ENCODE data around the gene TRAF7. TPM values are rescaled to one million over a fixed set of nuclear protein-coding genes. Genes with fewer than 3 reads are reported as not detected.
"Not testable (repeated sequence)": the region's sequence is repeated elsewhere in the genome, so short reads cannot be mapped to it uniquely, and the experiment has no call there.

Gene TRAF7
- total RNA-seq, 1 donor from 2014 or later: 66.1 TPM

DNA sequence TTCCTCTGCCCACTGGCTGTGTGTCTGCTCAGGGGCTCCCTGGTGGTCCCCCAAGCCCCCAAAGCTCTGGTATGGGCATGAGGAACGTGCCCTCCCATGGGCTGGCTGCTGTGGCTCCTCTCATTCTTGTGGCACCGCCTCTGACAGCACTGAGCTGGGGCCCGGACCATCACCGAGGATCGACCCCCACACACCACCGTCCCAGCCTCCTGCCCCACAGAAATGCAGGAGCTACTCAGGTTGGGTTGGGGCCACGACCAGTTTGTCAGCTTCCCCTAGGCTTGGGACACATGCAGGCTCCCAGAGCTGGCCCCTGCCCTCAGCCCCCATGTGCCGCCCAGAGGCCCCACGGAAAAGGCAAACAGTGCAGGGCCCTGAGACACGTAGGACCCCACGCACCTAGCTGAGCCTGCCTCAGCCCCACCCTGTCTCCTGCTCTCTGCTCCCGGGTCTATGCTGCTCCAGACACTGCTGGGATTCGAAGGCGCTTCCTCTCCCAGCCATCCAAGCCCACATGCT lies 44.1 kb downstream of the TRAF7 start:
- DNase-seq (ENCODE audit: low read depth): no peak

DNA sequence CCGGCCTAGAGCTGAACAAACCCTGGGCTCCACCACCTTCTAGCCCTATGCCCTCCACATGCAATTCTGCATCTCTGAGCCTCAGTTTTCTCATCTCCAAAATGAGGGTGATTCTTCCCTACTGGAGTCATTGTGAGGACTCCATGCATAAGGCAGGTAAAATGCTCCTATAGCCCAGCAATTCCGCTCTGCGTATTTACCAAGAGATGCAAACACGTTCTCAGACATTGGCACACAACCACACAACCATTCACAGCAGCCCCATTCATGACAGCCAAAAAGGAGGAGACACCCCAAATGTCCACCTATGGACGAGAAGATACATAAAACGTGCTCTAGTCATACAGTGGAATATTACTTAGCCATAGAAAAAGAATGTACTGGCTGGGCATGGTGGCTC lies 44.7 kb downstream of the TRAF7 start:
- no peak for DNase-seq (ENCODE audit: low read depth)

- DNase-seq (ENCODE audit: low read depth): not testable (repeated sequence)
These were observed 47.6 kb downstream of the TRAF7 start for GRCh38 chr16:2203119-2203688.

GRCh38 chr16:2204416-2205103 lies 49.0 kb downstream of the TRAF7 start:
- no peak for DNase-seq (ENCODE audit: low read depth)

DNA sequence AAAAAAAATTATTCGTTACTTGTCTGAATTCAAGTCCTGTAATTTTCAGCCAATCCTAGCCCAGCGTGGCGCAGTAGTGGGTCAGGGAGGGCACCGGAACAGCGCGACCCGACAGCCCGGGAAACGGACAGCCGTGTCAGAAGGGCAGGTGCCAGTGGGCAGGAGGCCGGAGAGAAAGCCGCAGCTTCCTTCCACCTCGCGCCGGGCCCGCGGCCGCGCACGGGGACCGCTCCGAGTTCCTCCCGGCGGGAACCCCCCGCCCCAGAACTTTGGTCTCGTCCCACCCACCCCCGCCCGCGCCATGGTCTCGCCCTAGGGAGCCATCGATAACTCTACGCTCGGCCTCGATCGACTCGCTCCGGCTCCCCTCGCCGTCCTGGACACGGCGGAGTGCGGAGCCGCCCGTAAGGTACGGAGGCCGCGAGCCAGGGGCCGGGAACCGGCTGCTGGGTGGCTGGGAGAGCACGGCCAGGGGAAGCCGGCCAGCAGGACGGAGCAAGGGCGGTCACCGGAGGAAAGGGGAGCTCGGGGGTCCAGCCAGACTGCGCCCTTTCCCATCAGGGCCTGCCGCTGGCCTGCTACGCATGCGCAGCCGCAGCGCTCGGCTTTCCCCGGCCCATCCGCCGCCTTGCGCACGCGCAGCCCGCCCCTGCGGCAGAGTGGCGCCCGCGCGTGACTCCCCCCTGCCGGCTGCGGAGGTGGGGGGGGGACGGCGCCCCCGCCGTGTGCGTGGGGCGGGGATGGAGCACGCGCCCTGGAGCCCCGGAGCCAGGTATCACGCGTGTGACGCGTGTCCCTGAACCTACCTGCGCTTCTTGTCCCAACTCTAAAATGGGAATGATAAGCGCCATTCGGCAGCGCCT lies 49.8 kb downstream of the TRAF7 start, which contains the start of gene MLST8:
MLST8 (plus strand) TSS at position 351 of the 863 bp plus-strand sequence. CDS start 632 bp downstream, outside the sequence.
- DNase-seq (ENCODE audit: low read depth): peak; percentile 42

DNA sequence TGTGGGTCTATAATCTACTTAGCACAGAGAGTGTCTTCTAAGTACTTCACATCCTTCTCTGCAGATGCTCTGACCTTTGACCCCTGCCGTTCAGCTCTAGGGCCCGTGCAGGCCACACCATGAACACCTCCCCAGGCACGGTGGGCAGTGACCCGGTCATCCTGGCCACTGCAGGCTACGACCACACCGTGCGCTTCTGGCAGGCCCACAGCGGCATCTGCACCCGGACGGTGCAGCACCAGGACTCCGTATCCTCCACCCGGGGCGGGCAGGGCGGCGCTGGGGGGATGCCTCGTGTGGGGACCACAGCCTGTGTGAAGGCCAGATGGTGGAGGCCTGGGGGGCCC lies 50.4 kb downstream of the TRAF7 start:
- peak; percentile 14 for DNase-seq (ENCODE audit: low read depth)

DNA sequence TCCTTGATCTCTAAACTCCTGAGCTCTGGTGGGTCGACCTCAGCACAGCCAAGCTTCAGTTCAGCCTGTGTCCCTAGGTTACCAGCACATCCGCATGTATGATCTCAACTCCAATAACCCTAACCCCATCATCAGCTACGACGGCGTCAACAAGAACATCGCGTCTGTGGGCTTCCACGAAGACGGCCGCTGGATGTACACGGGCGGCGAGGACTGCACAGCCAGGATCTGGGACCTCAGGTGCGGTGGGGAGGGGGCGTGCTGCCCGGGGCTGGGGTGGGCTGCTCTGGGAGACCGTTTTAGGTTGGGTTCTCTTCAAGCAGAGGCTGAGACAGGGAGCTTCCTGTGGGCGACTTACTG lies 50.8 kb downstream of the TRAF7 start:
- DNase-seq (ENCODE audit: low read depth): no peak

DNA sequence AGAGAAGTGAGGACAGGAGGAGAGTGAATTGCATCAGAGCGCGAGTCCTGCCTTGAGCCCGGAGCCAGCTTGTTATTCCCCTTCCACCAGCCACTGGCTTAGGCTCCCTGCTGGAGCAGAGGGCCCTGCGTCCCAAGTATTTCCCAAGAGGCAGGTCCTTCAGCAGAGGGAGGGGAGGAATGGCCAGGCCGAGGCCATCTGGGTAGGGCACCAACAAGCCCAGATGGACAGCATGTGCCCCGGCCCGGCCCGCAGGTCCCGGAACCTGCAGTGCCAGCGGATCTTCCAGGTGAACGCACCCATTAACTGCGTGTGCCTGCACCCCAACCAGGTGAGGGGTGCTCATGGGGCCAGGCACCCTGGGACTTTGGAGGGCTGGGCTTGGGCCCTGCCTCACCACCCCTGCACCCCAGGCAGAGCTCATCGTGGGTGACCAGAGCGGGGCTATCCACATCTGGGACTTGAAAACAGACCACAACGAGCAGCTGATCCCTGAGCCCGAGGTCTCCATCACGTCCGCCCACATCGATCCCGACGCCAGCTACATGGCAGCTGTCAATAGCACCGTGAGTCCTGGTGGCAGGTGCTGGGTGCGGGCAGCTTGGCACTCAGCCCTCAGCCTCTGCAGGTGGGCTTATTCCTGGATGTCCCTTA lies 51.3 kb downstream of the TRAF7 start:
- DNase-seq (ENCODE audit: low read depth): no peak

DNA sequence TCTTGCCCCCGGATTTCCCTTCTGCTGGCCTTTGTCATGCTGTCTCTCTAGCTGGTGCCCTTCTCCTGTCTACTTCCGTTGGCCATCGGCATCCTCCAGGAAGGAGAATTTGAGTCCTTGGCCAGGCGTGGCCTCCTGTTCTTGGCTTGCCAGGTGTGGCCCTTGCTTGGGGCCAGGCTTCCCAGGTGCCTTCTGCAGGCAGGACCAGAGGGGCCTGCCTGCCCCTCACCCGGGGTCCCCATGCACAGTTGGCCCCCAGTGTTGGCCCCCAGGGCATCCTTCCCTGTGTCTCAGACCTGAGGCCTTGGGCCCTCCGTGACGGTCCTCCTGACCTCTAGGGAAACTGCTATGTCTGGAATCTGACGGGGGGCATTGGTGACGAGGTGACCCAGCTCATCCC lies 52.3 kb downstream of the TRAF7 start:
- DNase-seq (ENCODE audit: low read depth): no peak

- no peak for DNase-seq (ENCODE audit: low read depth)
These were observed 52.7 kb downstream of the TRAF7 start for GRCh38 chr16:2208308-2208707.

- no peak for DNase-seq (ENCODE audit: low read depth)
These were observed 53.2 kb downstream of the TRAF7 start for GRCh38 chr16:2208772-2209171.

GRCh38 chr16:2209258-2210008 lies 53.9 kb downstream of the TRAF7 start:
- no peak for DNase-seq (ENCODE audit: low read depth)

- DNase-seq (ENCODE audit: low read depth): no peak
These were observed 54.4 kb downstream of the TRAF7 start for GRCh38 chr16:2210009-2210332.

GRCh38 chr16:2210386-2211365 lies 55.1 kb downstream of the TRAF7 start, which contains the start of gene BRICD5:
BRICD5 (minus strand) TSS chr16:2210863; CDS start chr16:2210833, 30 bp downstream.
- no peak for DNase-seq (ENCODE audit: low read depth)

GRCh38 chr16:2211923-2212347 lies 56.4 kb downstream of the TRAF7 start:
- DNase-seq (ENCODE audit: low read depth): no peak

DNA sequence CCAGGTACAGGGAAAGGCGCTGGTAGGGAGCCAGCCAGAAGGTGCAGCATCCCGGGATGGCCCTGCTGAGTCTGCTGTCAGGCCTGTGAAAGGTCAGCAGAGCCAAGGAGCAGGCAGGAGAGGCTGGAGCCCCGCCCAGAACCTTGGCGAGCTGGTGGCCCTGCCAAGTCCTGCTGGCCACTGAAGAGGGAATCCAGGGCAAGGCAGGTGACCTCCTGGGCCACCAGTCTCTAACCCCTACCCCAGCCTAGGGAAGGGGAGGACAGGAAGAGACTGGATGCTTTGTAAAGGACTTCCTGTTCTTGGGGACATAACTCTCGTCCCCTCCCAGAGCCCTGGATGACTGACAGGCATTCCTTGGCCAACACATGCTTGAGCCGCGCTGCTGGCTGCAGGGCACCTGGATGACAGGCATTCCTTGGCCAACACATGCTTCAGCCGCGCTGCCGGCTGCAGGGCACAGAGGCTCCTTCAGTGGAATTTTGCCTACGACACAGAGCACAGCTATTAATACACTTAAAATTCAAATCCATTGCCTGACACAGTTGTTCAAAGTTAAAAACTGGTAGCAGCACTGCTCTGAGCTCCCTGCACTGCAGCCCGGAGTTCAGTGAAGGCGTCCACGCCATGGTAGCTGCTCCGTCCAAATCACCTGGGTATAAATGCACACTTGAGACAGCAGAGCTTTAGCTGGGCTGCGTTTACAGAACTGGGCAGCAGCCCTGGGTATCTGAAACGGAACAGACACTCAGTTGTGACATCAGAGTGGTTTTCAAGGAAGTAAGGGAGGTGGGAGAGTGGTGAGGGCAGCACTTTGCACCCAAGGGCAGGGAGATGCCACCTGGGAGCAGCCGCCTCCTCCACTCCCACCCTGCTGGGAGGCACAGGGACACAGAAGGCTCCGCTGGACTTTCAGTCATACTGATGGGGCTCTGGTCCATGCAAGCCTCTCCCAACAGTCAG lies 57.1 kb downstream of the TRAF7 start:
- DNase-seq (ENCODE audit: low read depth): peak; percentile 60

- no peak for DNase-seq (ENCODE audit: low read depth)
These were observed 58.5 kb downstream of the TRAF7 start for GRCh38 chr16:2213817-2214718.

DNA sequence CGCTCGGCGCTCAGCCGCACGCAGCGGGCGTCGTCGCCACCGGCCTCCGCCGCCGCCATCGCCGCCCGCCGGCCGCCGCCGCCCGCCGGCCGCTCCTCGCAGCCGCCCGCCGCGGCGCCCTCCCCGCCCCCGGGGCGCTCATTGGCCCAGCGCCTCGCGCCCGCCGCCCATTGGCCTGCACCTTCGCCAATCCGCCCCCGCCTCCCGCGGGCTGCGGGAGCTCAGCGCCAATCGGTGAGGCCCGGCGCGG lies 59.1 kb downstream of the TRAF7 start, which contains the start of gene PGP:
PGP (minus strand) TSS at position 122 of the 250 bp plus-strand sequence; CDS start at position 59, 63 bp downstream.
- no peak for DNase-seq (ENCODE audit: low read depth)

All from renal cortical epithelial cell (primary cell).